ENCODE results near the gene TBPL1. TPM values are rescaled to one million over a fixed set of nuclear protein-coding genes. Genes with fewer than 3 reads are reported as not detected.

The TBPL1 gene
- total and polyA plus RNA-seq, 2 of the 13 experiments (the other 11 are each of a cell fraction or from before 2014, with no cell fraction given), result 25.3 to 39.3 TPM

- no peak for TF ChIP-seq ZFP36 (IDR thresholded peaks at IDR 0.05; ENCODE audit: borderline replicate concordance, low read depth, low read length, partially characterized antibody)
- TF ChIP-seq ZNF660 (CRISPR knock-in tag; IDR thresholded peaks at IDR 0.05; ENCODE audit: borderline replicate concordance, low read depth), result no peak
- no peak for TF ChIP-seq ZNF253 (CRISPR knock-in tag; IDR thresholded peaks at IDR 0.05; ENCODE audit: borderline replicate concordance)
- TF ChIP-seq ZNF136 (CRISPR knock-in tag; IDR thresholded peaks at IDR 0.05; ENCODE audit: low read depth), result peak; percentile 36; the same call in 1 of the 2 replicates
- peak; percentile 67 for TF ChIP-seq AGO1 (IDR thresholded peaks at IDR 0.05; ENCODE audit: low read depth, low read length, poor library complexity, severe bottlenecking)
- TF ChIP-seq ZNF451 (CRISPR knock-in tag; IDR thresholded peaks at IDR 0.05), result no peak
- no peak for TF ChIP-seq ZBTB39 (CRISPR knock-in tag; IDR thresholded peaks at IDR 0.05)
- peak; percentile 63; the same call in 1 of the 2 replicates for TF ChIP-seq ZNF503 (CRISPR knock-in tag; IDR thresholded peaks at IDR 0.05)
- peak; percentile 91; the same call in 1 of the 2 replicates for TF ChIP-seq DNMT1 (CRISPR knock-in tag; IDR thresholded peaks at IDR 0.05)
- TF ChIP-seq KLF13 (CRISPR knock-in tag; IDR thresholded peaks at IDR 0.05), result peak; percentile 61; the same call in 1 of the 2 replicates
- no peak for TF ChIP-seq ZNF382 (CRISPR knock-in tag; IDR thresholded peaks at IDR 0.05; ENCODE audit: borderline replicate concordance)
- TF ChIP-seq PHF8 (CRISPR knock-in tag; IDR thresholded peaks at IDR 0.05), result peak; percentile 87
- no peak for TF ChIP-seq ZNF609 (CRISPR knock-in tag; IDR thresholded peaks at IDR 0.05; ENCODE audit: borderline replicate concordance)
- TF ChIP-seq SRSF9 (IDR thresholded peaks at IDR 0.05; ENCODE audit: borderline replicate concordance, insufficient read depth, low read depth, low read length, poor library complexity, severe bottlenecking), result no peak
- peak; percentile 98 for TF ChIP-seq ASH2L (IDR thresholded peaks at IDR 0.05; ENCODE audit: insufficient read length, low read depth, low read length)
- TF ChIP-seq IRF9 (CRISPR knock-in tag; IDR thresholded peaks at IDR 0.05; ENCODE audit: borderline replicate concordance), result peak; percentile 95
Observed at GRCh38 chr6:133952815-133953633, at the start of gene TBPL1 (continued).
